GM10847 (cell line): ENCODE results near the gene MRPS9.

Experiments used
- POLR2A ChIP-seq: IDR thresholded peaks from 2 replicates; pipeline ENCODE4 v1.6.1; 2011; ENCODE audit not compliant: insufficient read length; ENCODE audit errors: extremely low read depth

Gene MRPS9

DNA sequence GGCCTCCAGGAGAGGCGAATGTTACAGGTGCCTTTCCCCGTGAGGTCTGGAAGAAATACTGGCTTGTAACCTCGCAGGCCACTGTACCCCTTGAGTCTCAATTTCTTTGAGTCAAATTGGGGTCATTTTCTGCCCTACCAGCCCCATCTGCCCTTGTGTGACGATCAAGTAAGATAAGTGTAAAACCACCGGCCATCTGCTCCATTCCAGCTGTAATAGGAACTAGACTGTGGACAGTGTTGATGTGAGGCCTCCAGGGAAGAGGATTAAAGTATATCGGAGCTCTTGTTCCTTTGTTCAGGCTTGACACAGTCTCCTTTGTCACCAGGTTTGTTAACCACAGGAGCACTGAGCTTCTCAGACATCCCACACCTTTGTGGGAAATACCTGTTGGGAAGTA lies 65.6 kb downstream of the MRPS9 start:
- no peak for TF ChIP-seq POLR2A

DNA sequence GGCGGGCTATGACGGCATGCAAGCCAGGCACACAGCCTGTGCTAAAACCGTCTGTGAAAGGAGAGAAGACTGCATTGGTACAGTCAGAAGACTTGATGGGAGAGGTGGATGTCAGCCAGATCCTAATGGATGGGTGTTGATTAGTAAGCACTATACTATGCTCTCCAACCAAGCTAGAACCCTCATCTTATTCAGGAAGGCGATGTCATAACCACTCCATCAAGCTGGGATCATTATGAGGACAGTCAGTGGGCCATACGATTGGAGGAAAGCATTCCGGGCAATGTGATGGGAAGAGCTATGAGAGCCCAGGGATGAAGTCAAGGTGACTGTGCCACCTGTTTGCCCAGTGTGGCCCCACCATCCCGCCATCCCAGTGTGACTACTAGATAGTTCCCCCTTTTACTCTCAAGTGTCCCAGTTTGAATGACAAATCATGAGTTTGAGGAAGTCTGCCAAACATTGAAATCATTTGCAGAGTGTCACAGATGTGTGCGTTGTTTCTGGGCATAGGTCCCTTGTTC lies 66.4 kb downstream of the MRPS9 start:
- no peak for TF ChIP-seq POLR2A

DNA sequence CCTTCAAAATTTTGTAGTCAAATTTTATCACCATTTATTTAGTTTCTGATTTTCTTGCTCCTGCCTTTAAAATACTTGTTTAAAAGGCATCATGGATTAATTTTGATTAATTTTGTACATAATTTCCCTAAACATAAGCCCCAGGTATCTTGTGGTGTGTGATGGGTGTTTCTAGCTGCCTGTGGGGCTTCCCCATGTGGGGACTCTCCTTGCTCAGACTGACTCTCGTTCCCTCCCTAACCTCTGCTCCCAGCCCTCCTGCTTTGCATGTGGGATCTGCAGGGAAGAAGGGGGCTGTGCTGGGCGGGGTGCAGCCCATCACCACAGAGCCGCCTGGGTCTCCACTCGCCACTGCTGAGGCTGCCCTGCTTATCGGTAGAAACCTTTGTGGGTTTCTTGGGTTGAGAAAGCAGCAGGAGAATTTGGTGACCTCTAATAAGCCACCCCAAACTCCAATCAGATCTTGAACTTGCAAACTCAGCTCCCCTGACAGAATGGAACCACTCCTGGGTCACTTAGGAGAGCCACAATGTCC lies 72.5 kb downstream of the MRPS9 start:
- TF ChIP-seq POLR2A: no peak

DNA sequence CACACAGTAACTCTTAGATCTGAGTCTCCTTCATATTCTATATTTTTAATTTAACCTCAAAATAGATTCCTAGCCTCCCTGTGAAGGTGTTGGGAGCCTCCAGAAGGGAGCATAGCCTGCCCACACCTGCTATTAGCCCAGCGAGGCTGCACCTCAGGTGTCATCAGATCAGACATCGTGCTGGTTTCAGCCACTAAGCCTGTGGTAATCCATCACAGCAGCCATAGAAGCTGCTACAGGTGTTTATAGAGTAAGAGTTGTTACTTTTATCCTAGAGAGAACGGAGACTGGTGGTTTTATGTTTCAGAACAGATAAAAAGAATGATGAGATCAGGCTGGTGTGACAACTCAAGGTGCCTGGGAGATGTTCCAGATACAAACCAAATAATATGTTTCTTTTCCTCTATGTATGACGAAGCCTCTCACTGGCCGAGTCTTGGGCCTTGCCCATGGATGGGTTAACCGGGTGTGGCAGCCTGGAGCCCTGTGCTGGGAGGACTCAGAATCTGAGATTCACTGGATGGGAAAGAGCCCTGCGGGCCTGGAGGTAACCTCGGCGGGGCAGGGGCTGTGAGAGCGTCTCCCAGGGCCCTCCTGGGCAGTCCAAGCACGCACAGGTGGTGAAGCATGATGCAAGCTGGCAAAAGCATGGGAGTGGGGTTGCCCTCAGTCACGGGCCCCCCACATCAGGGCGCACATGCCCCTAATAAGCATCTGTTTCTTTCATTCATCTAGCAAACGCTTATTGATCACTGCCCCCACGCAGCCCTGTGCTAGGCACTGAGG lies 73.7 kb downstream of the MRPS9 start:
- TF ChIP-seq POLR2A: no peak

DNA sequence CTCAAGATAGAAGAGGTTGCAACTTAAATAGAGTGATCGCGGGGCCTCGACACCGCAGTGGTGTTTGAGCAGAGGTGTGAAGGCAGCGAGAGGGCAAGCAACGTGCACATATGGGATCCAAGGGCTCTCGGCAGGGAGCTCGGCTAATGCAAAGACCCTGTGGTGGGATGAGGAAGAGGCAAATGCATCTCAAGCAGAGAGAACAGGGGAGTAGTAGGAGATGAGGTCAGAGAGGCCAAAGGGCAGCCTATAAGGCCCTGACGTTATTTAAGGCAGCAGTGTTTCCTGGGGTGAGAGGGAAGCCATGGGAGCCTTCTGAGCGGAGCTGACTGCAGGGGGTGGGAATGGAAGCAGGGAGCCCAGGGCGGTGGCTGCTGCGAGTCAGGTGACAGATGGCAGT lies 74.5 kb downstream of the MRPS9 start:
- no peak for TF ChIP-seq POLR2A

DNA sequence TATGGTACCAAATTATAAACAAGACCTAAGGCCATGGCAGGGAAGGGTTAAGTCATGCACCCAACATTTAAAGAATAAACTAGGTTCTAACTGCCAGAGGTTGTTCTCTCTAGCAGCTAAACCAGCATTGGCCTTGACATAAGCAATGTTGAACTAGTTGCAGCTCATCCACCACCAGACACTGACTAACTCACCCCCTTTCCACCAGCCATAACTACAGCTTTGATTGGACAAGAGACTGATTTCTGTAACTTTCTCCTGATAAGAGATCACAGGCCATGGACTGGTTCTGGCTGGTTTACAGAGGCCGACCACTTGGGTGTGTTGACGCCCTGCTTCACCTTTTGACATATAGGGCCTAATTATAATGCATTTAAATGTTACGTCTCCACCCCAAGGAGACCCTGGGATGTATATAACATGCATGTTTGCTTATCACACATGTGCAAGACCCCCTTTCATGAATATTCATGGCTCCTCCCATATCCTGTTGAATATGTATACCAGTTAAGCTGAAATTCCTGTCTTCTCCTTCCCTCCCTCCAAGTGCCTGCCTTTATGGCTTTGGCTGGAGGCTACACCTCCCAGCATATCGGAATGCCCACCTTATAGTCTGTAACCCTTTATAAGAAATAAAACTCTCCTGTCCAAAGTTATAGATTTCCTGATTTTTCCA lies 75.9 kb downstream of the MRPS9 start:
- no peak for TF ChIP-seq POLR2A

DNA sequence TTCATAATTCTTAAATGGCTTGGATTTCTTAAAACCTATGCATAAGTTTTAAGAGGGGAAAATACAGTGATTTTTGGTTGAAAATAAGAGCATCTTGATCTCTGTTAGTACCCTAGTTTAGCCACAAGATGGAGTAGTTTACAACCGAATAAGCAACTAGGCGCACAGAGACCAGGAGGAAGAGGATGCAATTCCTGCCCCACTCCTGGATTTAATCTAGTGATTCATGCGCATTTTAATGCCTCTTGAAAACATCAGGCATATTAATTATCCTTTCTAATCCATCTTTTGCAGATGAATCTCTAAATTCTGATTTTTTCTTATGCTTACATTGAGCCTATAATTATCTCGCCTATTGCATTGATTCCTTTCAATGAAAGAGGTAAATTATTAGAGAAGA lies 76.7 kb downstream of the MRPS9 start:
- no peak for TF ChIP-seq POLR2A

DNA sequence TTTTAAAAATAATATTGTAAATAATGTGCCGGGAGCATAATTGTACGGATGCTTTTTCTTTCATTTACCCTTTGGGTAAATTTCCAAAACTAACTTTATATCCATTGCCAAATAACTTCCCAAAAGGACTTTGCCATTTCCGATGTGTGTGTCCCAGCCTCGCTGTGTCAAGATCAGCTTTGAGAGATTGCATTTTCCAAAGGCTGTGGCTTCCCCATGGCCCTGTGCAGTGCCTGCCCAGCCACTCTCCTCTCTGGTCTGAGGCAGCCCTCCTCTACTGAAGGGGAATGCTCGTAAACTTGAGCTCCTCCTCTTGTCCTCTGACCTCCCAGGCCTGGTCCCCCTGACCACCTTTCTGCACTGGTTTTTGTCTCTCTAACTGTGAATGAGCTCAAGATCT lies 78.5 kb downstream of the MRPS9 start:
- no peak for TF ChIP-seq POLR2A

DNA sequence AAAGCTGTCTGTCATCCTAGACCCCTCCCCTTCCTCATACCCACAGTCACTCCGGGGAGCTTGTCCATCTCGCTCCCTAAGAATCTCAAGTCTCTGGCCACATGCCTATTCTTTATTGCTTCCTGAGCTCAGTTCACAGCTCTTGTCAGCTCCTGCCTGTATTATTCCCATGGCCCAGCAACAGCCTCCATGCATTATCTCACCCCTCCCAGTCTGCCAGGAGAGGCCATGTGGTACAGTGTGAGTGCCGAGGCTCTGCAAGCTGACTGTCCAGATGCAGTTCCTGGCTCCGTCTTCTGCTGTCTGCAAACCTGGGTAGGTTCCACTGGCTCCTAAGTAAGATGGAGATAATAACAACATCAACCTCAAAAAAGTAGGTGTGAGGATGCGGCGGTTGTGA lies 79.7 kb downstream of the MRPS9 start:
- TF ChIP-seq POLR2A: no peak

DNA sequence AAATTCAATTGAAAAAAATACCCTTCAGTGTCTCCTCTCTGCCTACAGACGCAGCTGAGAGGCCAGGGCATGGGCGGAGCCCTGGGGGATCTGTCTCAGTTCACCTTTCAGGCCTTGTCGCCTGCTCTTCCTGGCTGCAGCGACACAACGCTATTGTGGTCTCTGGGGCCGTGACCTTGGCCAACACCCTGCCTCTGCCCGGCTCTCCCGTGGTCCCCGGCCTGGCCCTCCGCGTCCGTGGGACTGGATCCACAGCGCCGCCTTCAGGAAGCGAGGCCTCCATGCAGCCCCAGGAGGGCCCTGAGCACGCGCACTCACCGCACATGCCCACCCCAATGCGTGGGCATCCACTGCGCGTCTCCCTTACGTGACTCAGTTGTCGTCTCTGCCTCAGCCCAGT lies 81.1 kb downstream of the MRPS9 start:
- TF ChIP-seq POLR2A: no peak

DNA sequence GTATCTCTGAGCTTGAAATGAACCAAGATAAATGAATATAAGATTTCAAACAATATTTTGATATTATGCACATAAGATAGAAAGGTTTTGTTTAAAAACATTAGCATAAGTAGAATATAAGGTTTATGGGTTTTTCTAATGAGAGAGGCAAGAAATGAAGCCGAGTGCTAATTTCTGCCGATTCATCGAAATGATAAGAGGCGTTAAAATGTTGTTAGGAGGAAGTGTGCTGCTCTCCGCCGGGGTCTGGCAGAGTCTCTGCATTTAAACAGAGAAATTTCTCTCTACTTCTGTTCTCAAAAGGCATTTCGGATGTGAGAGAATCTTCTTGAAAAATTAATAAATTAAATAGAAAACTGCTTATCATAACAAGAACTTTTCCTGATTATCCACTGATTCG lies 83.6 kb downstream of the MRPS9 start:
- TF ChIP-seq POLR2A: no peak

DNA sequence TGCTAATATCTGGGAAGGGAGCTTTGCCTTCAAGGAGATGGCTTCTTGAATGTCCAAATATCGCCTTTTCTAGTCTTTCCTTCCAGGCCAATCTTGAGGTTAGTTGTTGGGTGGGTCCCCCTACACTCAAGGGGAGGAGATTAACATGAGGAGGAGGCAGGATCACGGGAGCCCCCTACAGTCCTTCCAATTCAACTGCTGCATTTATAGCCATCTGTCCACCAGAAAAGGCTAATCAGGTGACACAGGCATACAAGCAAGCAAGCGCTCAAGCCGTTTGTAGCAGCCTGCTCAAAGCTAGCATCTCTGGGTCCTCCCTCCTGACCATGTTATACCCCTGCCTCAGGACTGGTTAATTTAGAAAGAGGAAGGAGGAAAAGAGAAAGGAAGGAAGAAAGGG lies 87.6 kb downstream of the MRPS9 start:
- TF ChIP-seq POLR2A: no peak

DNA sequence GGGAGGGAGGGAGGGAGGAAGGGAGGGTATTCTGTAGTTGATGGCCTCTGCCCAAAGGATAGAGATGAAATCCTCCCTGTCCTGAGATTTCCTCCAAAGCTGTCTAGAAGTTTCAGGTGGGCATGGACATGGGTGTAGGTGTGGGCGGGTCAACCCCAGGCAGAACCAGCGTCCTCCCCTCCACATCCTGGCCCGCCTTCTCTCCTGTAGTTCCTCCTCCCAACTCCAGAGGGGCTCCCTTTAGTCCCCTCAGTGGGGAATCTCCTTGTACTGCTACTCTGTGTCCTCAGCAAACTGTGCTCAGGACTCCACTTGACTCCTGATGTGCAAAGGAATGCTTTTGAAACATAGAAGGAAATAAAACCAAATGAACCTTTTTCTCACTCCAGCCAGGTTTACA lies 88.1 kb downstream of the MRPS9 start:
- no peak for TF ChIP-seq POLR2A

DNA sequence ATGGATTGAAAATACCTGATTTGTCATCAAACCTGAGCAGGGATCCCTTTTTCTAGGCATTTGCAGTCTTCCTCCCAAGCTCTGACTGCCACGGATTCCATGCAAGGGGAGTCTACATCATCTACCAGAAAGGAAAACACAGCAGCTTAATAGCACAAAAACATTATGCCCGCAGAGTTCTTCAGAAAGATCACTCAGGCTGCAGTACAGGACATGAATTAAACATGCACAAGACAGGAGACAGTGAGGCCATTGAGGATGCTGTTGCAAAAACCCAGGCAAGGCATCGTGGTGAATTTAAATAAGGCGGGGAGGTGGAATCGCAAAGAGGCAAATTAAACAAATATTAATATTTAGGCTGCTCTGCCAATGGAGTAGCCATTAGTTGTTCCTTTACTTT lies 88.5 kb downstream of the MRPS9 start:
- TF ChIP-seq POLR2A: no peak

DNA sequence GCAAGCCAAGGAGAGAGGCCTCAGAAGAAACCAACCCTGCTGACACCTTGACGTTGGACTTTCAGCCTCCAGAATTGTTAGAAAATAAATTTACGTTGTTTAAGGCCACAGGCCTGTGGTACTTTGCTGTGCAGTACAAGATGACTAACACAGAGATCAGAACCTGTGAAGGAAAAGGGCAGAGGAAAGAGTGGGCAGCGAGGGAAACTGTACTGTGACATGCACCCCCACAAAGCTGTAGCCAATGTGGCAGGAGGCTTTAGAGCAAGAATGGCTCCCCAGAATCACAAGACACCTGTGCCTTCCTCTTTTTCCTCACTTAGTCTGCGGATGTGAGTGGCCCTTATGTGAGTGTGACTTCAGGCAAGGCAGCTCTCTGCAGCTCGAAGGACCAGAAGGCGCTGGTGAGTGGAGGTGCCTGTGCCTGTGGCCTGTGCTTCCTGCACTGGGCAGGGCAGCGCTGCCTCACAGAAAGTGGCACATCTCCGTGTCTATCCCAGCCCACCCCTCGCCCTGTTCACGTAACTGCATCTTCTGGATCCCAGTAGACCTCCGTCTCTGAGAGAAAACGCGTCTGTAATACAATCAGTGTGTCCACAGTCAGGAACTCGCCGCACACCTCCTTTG lies 89.5 kb downstream of the MRPS9 start:
- no peak for TF ChIP-seq POLR2A

DNA sequence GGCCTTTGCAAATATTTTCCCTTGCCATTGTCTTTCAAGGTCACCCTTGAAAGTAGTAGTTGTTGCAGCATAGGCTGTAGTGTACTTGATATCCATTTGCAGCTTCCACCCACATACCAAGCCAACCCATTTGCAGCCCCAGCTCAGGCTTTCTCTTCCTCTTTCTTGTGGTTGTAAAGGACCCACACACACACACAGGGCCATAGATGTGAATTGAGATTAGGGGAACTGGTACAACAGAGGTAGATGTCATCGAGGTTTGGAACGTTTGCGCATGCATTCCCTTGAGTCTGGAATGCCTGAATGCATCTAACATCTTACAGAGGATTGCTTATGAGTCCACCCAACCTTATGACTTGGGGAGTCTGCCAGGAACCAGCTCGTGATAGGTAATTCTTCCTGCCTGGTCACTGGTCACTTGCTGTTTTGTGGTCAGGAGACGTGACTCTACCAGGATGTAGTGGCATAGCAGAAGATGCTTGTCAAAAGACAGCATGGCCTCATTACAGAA lies 91.9 kb downstream of the MRPS9 start:
- no peak for TF ChIP-seq POLR2A
